ENCODE data around the gene ETV7.

ETV7 gene

DNA sequence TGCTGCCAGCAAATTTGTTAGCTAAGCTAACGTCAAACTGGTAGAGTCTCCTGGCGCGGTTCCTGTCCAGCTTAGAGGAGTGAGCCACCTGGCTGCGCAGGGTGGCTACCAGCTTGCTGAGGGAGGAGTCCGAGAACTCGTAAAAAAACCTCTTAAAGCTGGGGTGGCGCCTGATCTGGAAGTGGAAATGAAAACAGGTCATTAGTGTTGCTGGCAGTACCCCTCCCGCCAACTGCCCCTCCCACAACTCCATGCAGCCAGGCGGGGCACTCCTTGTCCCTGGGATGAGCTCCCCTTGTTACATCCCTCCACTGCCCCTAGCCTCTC lies 68.1 kb downstream of the ETV7 start:
- no peak overlapping the region for H3K27ac ChIP-seq (ENCODE audit: low read depth, low read length)
- H3K4me3 ChIP-seq (ENCODE audit: low read depth, low read length): no peak overlapping the region
- no peaks in the 10 kb centered on the region for H3K9me3 ChIP-seq (ENCODE audit: control insufficient read depth, insufficient read depth, low read length)
- no peaks in the 10 kb centered on the region for H3K27me3 ChIP-seq (ENCODE audit: control insufficient read depth, insufficient read depth, low read length)
- H3K36me3 ChIP-seq (ENCODE audit: control insufficient read depth, insufficient read depth, low read length): no peaks in the 10 kb centered on the region
- H3K4me1 ChIP-seq (ENCODE audit: control insufficient read depth, insufficient read depth, low read length): peaks cover 3% of the 10 kb centered on the region; the same call in 1 of the 2 replicates
- no peak overlapping the region for H3K9ac ChIP-seq (ENCODE audit: low read depth, low read length)

DNA sequence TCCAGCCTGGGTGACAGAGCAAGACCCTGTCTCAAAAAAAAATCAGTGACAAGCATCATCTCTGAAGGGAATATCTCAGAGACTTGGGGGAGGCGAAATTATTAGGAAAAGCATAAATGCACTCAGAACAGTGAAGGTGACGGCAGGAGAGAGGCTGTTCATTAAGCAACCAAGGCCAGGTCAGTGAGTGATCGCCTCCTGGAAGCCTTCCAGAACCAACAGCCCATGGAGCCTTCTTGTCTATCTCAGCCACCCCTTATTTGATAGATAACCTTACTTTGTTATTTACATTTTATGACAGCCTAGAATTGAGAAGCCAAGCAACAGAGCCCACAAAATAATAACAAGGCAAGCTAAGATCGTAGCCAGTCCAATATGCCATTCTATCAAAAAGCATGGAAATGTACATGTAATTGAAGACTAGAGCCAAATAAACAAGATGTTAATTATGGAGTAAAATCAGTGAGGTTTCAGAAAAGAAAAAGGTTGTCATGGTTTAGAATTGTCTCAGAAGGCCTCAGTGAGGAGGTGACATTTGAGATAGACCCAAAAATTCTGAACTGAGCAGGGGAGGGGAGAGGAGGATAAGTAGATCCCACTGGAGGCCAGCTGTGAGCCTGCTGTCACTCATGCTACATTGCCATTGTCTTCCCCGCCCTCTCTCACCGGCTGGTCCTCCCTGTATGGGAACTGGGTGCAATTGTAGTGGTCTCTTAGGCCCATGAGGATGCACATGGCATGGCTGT lies 68.6 kb downstream of the ETV7 start:
- no peaks in the 10 kb centered on the region for H3K9me3 ChIP-seq (ENCODE audit: control insufficient read depth, insufficient read depth, low read length)
- H3K27me3 ChIP-seq (ENCODE audit: control insufficient read depth, insufficient read depth, low read length): no peaks in the 10 kb centered on the region
- H3K4me3 ChIP-seq (ENCODE audit: low read depth, low read length): no peak overlapping the region
- H3K9ac ChIP-seq (ENCODE audit: low read depth, low read length): no peak overlapping the region
- no peak overlapping the region for H3K27ac ChIP-seq (ENCODE audit: low read depth, low read length)
- no peaks in the 10 kb centered on the region for H3K36me3 ChIP-seq (ENCODE audit: control insufficient read depth, insufficient read depth, low read length)
- peaks cover 8% of the 10 kb centered on the region for H3K4me1 ChIP-seq (ENCODE audit: control insufficient read depth, insufficient read depth, low read length)

DNA sequence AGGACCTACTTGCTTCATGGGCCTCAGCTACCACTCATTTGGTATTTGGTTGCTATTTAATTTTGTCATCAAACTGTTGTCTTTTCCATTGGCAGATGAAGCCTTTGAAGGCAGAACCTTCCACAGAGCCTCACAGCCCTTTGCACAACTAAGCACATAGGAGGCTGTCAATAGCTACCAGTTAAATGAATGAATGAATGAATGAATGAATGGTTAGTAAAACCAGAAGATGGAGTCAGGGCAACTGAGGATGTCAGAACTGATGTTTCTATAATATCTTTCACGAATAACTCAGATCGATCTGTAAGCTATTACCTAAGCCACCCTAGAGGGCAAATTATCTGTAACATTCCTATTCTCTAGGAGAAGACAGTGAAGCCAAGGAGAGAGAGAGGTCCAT lies 69.8 kb downstream of the ETV7 start:
- Histone ChIP-seq H3K36me3 (ENCODE audit: control insufficient read depth, insufficient read depth, low read length) (no peaks in the 10 kb centered on the region), H3K4me3 (ENCODE audit: low read depth, low read length) (no peak overlapping the region), H3K27ac (ENCODE audit: low read depth, low read length) (no peak overlapping the region), H3K27me3 (ENCODE audit: control insufficient read depth, insufficient read depth, low read length) (no peaks in the 10 kb centered on the region), H3K4me1 (ENCODE audit: control insufficient read depth, insufficient read depth, low read length) (peaks cover 10% of the 10 kb centered on the region), H3K9ac (ENCODE audit: low read depth, low read length) (no peak overlapping the region), H3K9me3 (ENCODE audit: control insufficient read depth, insufficient read depth, low read length) (no peaks in the 10 kb centered on the region)

Data from HUES48 (cell line).